ENCODE data around the gene AHDC1. TPM values are rescaled to one million over a fixed set of nuclear protein-coding genes. Genes with fewer than 3 reads are reported as not detected.

AHDC1 gene, protein sequence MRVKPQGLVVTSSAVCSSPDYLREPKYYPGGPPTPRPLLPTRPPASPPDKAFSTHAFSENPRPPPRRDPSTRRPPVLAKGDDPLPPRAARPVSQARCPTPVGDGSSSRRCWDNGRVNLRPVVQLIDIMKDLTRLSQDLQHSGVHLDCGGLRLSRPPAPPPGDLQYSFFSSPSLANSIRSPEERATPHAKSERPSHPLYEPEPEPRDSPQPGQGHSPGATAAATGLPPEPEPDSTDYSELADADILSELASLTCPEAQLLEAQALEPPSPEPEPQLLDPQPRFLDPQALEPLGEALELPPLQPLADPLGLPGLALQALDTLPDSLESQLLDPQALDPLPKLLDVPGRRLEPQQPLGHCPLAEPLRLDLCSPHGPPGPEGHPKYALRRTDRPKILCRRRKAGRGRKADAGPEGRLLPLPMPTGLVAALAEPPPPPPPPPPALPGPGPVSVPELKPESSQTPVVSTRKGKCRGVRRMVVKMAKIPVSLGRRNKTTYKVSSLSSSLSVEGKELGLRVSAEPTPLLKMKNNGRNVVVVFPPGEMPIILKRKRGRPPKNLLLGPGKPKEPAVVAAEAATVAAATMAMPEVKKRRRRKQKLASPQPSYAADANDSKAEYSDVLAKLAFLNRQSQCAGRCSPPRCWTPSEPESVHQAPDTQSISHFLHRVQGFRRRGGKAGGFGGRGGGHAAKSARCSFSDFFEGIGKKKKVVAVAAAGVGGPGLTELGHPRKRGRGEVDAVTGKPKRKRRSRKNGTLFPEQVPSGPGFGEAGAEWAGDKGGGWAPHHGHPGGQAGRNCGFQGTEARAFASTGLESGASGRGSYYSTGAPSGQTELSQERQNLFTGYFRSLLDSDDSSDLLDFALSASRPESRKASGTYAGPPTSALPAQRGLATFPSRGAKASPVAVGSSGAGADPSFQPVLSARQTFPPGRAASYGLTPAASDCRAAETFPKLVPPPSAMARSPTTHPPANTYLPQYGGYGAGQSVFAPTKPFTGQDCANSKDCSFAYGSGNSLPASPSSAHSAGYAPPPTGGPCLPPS (N-terminal part only)
- total RNA-seq: 10 to 100 TPM in 1 of 2 donors, 1 to 10 TPM in 1; 8.3 to 10.3 TPM

DNA sequence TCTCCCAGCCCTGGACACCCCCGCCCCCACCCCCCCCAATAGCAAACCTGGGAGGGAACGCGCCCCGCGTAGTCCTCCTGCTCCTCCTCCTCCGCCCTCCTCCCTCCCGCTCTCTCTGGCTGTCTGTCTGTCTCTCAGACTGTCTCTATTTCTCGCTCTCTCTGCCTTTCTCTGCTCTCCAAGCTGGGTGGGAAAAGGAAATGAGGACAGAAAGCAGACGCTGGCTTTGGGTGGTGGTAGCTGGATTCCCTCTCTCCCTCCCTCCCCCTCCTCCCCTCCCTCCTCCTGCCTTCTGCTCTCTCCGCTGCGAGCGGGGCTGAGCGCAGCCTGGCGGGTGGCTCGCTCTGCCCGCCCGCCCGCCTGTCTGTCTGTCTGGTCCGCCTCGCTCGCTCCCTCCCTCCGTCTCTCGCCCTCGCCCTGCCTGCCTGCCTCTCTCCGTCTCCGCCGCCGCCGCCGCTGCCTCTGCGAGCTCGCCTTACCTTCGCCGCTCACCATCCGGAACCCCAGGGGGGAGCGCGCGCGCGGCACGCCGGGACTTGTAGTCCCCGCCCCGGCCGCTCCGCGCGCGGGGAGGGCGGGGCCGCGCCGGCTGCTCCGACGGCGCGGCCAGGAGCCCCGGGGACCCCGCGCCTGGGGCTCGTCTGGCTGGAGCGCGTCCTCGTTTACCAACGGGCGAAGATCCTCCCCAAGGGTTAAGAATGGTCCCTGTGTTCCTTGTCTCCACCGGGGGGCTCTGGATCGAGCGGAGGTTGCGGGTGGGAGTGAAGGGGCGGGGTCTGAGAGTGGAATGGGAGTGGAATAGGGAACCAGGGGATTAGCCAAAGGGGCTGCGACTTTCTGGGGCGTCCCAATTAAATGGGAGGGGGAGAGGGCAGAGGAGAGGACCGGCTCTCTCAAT is at the start of gene AHDC1:
Gene AHDC1, minus strand, starts transcription at position 464 of the 898 bp plus-strand sequence. CDS start 52,029 bp downstream, outside the sequence.

DNA sequence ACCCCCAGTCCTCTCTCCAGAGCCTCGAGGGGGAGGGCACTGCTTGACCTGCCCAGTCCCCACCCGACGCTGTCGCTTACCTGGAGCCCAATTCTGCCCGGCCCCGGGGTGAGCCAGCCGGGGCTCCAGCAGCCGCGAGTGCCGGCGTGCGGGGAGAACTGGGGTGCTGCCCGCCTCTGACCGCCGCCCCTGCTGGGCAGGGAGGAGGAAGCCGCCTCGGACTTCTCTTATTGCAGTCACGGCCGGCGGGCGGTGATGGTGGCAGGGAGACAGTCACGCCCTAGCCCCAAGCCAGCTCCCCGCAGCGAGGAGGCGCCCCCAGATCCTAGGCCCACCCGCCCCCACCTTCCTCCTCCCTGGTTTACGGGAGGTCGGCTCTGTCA is 31.0 kb upstream of the AHDC1 start, which contains the start of gene FGR:
Gene FGR, minus strand, starts transcription at position 201 of the 383 bp plus-strand sequence. CDS start 11,269 bp downstream, outside the sequence.

DNA sequence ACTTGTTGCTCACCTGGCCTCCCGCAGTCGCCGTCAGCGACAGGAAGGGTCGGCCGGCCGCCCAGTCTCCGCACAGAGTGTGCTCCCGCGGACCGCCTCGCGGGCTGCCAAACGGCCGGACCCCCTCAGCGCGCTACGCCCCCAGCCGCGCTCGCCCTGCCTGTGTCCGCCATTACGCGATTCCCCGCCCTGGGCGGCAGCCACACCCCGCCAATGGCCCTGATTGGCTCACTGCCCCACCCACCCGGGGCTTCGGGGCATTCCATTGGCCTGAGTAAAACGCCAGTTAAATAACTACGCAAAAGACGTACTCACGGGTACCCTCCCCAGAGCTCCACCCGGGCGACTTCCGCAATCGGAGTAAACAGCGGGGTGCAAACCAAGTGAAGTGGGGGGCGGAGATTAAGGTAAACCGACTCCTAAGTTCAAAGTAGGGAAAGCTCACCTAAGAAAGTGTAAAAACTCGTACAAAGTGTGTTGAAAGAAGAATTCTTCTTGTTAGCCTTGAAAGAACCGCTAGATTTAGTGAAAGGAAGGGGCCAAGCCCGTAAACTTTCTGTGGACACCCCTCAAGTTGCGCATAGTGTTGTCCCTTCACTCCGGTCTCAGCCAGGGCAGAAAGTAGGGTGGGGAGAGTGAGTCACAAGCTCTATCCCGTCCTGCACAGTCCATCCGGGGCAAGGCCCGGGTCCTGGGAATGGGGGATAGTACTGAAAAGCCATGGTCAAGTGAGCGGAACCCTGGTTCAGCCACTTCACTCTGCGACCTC is 113.8 kb downstream of the AHDC1 start, which contains the start of gene WASF2:
Gene WASF2, minus strand, starts transcription at position 195 of the 769 bp plus-strand sequence. CDS start 61,277 bp downstream, outside the sequence.

Small RNA genes lying within 50 kb of the gene (small RNA-seq; reads per million reads assigned to genes)
- 0 reads per million in 2 donors for gene AL031729.1

Other genes with a start within 250 kb of the AHDC1 start
- 10 to 100 TPM; 24.8 to 25.6 TPM for gene MAP3K6, start 237.2 kb downstream of the AHDC1 start, total RNA-seq
- gene FCN3, start 229.3 kb downstream of the AHDC1 start, total RNA-seq: not detected
- gene CD164L2, start 220.8 kb downstream of the AHDC1 start, total RNA-seq: not detected
- 1 to 10 TPM in 1 of 2 donors, under 1 TPM in 1; 0.34 to 2.0 TPM for gene GPR3, start 211.5 kb downstream of the AHDC1 start, total RNA-seq
- gene WASF2, start 114.0 kb downstream of the AHDC1 start, total RNA-seq: 10 to 100 TPM; 12.0 to 15.0 TPM
- gene FGR, start 31.0 kb upstream of the AHDC1 start, total RNA-seq: under 1 TPM in 1 of 2 donors, not detected in 1; 0.33 TPM
- 1,000 to 10,000 TPM; 1,453 to 4,818 TPM for gene IFI6, start 68.0 kb upstream of the AHDC1 start, total RNA-seq
- 10 to 100 TPM; 28.6 to 43.7 TPM for gene FAM76A, start 121.8 kb upstream of the AHDC1 start, total RNA-seq
- 10 to 100 TPM; 50.6 to 57.5 TPM for gene STX12, start 169.1 kb upstream of the AHDC1 start, total RNA-seq
- gene PPP1R8, start 226.6 kb upstream of the AHDC1 start, total RNA-seq: 10 to 100 TPM; 31.7 to 56.3 TPM

Data from melanocyte of skin (primary cell).